GM18907 (cell line): ENCODE results near the gene ACOXL.

Experiments used
- ATAC-seq: cut with Tn5 transposase; IDR thresholded peaks from one replicate; pipeline ENCODE4 v1.9.1; 2021; ENCODE audit warnings: mild to moderate bottlenecking, moderate library complexity; ENCODE audit not compliant: unreplicated experiment

The ACOXL gene

GRCh38 chr2:110872521-110872920, 140.1 kb downstream of the ACOXL start:
- ATAC-seq = no peak

- no peak for ATAC-seq
Observed at GRCh38 chr2:110873056-110873502, 140.7 kb downstream of the ACOXL start.

GRCh38 chr2:110873597-110874452, 141.5 kb downstream of the ACOXL start:
- no peak for ATAC-seq

- ATAC-seq = peak; percentile 38
Observed at GRCh38 chr2:110874453-110875383, 142.3 kb downstream of the ACOXL start.

- ATAC-seq = no peak
Observed at GRCh38 chr2:110875384-110875725, 143.0 kb downstream of the ACOXL start.

GRCh38 chr2:110876167-110876999, 144.0 kb downstream of the ACOXL start:
- ATAC-seq = no peak

- no peak for ATAC-seq
Observed at GRCh38 chr2:110877031-110877827, 144.9 kb downstream of the ACOXL start.

GRCh38 chr2:110878150-110878549, 145.8 kb downstream of the ACOXL start:
- ATAC-seq = no peak

GRCh38 chr2:110881908-110882307, 149.5 kb downstream of the ACOXL start:
- ATAC-seq = peak; percentile 94

- no peak for ATAC-seq
Observed at GRCh38 chr2:110883406-110883805, 151.0 kb downstream of the ACOXL start.

GRCh38 chr2:110885256-110885655, 152.9 kb downstream of the ACOXL start:
- ATAC-seq = no peak

GRCh38 chr2:110886826-110887573, 154.6 kb downstream of the ACOXL start:
- ATAC-seq = no peak

GRCh38 chr2:110888411-110888810, 156.0 kb downstream of the ACOXL start:
- ATAC-seq = no peak

- no peak for ATAC-seq
Observed at GRCh38 chr2:110891626-110892025, 159.3 kb downstream of the ACOXL start.

- no peak for ATAC-seq
Observed at GRCh38 chr2:110896226-110896625, 163.9 kb downstream of the ACOXL start.

- ATAC-seq = no peak
Observed at GRCh38 chr2:110897966-110898365, 165.6 kb downstream of the ACOXL start.

GRCh38 chr2:110900191-110900590, 167.8 kb downstream of the ACOXL start:
- no peak for ATAC-seq

GRCh38 chr2:110903548-110903947, 171.2 kb downstream of the ACOXL start:
- ATAC-seq = no peak

- ATAC-seq = no peak
Observed at GRCh38 chr2:110904116-110904778, 171.9 kb downstream of the ACOXL start.
